Nephron (organoid): ENCODE measurements around the gene GUCY2C.

Experiments used
- H3K27ac Mint-ChIP-seq, 3 experiments: 2 replicates each; pipeline ENCODE4 v1.8.0; 2020; ENCODE audit warnings: mixed read lengths in 3 of 3, mild to moderate bottlenecking in 2 of 3, moderate library complexity in 1 of 3
- H3K27me3 Mint-ChIP-seq: 2 replicates; pipeline ENCODE4 v1.8.0; 2021; ENCODE audit warnings: low read depth, mild to moderate bottlenecking, moderate library complexity, mixed read lengths
- H3K36me3 Mint-ChIP-seq: 2 replicates; pipeline ENCODE4 v1.8.0; 2020; ENCODE audit warnings: low read depth, mixed read lengths
- H3K4me1 Mint-ChIP-seq: 2 replicates; pipeline ENCODE4 v1.8.0; 2020; ENCODE audit warnings: mixed read lengths
- H3K4me3 Mint-ChIP-seq, 3 experiments: 2 replicates each; pipeline ENCODE4 v1.8.0; 2020; ENCODE audit warnings: mild to moderate bottlenecking in 3 of 3, mixed read lengths in 3 of 3, moderate library complexity in 2 of 3
- H3K9me3 Mint-ChIP-seq: 2 replicates; pipeline ENCODE4 v1.8.0; 2020; ENCODE audit warnings: mixed read lengths
- TF ChIP-seq, protein P1 (sequence below), 3 experiments: fragments of 200-600 bp; sonication (generic); IDR thresholded peaks; one replicate each; pipeline ENCODE4 v1.5.0; 2021; ENCODE audit warnings: antibody characterized with exemption in 3 of 3; ENCODE audit not compliant: unreplicated experiment in 3 of 3

Gene GUCY2C

DNA sequence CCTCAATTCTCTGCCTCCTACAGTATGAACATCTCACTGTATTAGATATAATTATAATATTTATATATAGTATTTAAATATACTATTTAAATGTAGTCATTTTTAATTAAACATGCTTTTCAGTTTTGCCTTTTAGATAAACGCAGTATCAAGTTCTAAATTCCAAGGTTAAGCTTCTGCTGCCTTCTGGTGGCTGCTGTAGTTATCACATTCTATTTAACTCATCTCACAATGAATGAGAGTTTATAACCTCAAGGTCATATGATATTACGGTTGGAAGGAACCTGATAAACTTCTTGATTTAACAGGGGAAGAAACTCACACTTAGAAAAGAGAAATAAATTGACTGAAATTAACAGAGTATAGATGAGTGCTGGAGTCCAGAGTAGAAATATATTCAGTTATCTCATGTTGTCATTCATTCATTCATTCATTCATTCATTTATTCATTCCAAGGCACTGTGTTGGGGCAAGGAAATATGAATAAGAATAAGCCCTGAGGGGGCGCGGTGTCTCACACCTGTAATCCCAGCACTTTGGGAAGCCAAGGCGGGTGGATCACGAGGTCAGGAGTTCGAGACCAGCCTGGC lies 31.9 kb downstream of the GUCY2C start:
- Mint-ChIP-seq H3K4me1 (no peaks in the 10 kb centered on the region), H3K4me3 (no peak overlapping the region), H3K27me3 (no peaks in the 10 kb centered on the region), H3K36me3 (no peaks in the 10 kb centered on the region), H3K9me3 (peaks cover 3% of the 10 kb centered on the region), H3K27ac (peak overlapping the region in 1 of 3 experiments; percentile 31)
- TF ChIP-seq, protein P1, sequence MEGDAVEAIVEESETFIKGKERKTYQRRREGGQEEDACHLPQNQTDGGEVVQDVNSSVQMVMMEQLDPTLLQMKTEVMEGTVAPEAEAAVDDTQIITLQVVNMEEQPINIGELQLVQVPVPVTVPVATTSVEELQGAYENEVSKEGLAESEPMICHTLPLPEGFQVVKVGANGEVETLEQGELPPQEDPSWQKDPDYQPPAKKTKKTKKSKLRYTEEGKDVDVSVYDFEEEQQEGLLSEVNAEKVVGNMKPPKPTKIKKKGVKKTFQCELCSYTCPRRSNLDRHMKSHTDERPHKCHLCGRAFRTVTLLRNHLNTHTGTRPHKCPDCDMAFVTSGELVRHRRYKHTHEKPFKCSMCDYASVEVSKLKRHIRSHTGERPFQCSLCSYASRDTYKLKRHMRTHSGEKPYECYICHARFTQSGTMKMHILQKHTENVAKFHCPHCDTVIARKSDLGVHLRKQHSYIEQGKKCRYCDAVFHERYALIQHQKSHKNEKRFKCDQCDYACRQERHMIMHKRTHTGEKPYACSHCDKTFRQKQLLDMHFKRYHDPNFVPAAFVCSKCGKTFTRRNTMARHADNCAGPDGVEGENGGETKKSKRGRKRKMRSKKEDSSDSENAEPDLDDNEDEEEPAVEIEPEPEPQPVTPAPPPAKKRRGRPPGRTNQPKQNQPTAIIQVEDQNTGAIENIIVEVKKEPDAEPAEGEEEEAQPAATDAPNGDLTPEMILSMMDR (IDR thresholded peaks at IDR 0.05; ENCODE audit: unreplicated experiment in 3 of 3) = peak; percentile 54 to 67 (median 60)

DNA sequence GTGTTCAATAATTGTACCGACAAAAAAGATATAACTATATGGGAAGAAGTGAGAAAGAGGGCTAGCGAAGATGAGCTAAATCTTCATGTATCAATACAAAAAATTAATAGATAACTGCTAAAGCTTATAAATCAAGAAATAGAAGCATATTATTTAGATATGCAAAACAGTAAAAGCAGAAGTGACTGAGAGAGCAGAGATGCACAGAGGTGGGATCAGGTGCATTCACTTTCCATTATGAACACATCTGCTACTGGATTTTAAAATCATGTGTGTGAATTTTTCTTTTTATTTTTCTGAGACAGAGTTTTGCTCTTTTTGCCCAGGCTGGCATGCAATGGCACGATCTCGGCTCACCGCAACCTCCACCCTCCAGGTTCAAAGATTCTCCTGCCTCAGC lies 33.4 kb downstream of the GUCY2C start:
- Mint-ChIP-seq H3K9me3 (no peaks in the 10 kb centered on the region), H3K27ac (no peak overlapping the region), H3K4me3 (no peak overlapping the region), H3K36me3 (no peaks in the 10 kb centered on the region), H3K4me1 (no peaks in the 10 kb centered on the region), H3K27me3 (no peaks in the 10 kb centered on the region)
- TF ChIP-seq, protein P1 (IDR thresholded peaks at IDR 0.05; ENCODE audit: unreplicated experiment in 3 of 3) = no peak

DNA sequence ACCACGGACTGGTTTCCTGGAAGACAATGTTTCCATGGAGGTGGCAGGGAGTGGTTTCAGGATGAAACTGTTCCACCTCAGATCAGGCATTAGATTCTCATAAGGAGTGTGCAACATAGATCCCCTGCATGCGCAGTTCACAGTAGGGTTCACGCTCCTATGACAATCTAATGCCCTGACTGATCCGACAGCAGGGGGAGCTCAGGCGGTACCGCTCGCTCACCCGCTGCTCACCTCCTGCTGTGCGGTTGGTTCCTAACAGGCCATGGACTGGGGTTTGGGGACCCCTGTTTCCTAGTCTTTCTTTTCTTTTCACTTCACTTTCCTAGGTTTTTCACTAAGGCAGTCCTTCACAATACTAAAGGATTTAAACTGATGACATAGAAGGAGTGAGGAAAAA lies 39.6 kb downstream of the GUCY2C start:
- Mint-ChIP-seq H3K9me3 (no peaks in the 10 kb centered on the region), H3K27me3 (no peaks in the 10 kb centered on the region), H3K4me1 (no peaks in the 10 kb centered on the region), H3K36me3 (no peaks in the 10 kb centered on the region), H3K4me3 (no peak overlapping the region), H3K27ac (no peak overlapping the region)
- TF ChIP-seq, protein P1 (IDR thresholded peaks at IDR 0.05; ENCODE audit: unreplicated experiment in 3 of 3) = no peak

DNA sequence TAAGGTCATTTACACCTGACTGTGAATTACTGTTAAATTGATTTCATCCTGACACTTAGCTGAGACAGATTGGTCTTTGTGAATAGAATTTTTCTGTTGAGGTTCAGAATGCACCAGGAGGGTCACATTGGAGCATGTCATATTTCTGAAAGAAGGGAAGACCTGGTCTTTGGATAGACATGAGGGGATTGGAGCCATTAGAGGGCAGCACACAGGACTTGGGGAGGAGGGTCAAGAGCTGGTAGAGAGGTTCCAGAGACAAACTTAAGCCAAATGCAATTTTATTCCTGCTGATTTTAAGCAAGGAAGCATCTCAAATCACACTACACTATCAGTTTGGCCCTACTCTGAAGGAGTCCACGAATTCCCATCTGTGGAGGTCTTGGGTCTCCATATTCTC lies 41.1 kb downstream of the GUCY2C start:
- Mint-ChIP-seq H3K36me3 (no peaks in the 10 kb centered on the region), H3K9me3 (no peaks in the 10 kb centered on the region), H3K4me1 (peaks cover 5% of the 10 kb centered on the region), H3K27me3 (no peaks in the 10 kb centered on the region), H3K27ac (no peak overlapping the region), H3K4me3 (no peak overlapping the region)
- TF ChIP-seq, protein P1 (IDR thresholded peaks at IDR 0.05; ENCODE audit: unreplicated experiment in 3 of 3) = no peak

DNA sequence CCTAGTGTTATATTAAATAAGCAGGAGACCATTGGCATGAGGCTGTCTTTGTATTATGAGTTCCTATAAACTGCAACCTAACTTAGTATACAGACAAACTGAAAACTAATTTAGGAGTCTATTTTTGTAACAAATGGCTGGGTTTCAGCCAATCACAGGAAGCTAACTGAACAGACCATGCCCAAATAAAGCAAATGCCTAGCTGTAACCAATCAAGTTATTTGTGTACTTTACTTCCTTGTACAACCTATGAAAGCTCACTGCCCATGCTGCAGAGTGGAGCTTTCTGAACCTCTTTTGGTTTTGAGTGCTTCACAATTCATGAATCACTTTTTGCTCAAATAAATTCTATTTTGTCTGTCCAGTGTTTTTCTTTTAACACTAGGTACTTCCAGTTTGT lies 41.6 kb downstream of the GUCY2C start:
- TF ChIP-seq, protein P1 (IDR thresholded peaks at IDR 0.05; ENCODE audit: unreplicated experiment in 3 of 3) = no peak
- Mint-ChIP-seq H3K27ac (no peak overlapping the region), H3K4me1 (peaks cover 6% of the 10 kb centered on the region), H3K9me3 (no peaks in the 10 kb centered on the region), H3K4me3 (no peak overlapping the region), H3K36me3 (no peaks in the 10 kb centered on the region), H3K27me3 (no peaks in the 10 kb centered on the region)

DNA sequence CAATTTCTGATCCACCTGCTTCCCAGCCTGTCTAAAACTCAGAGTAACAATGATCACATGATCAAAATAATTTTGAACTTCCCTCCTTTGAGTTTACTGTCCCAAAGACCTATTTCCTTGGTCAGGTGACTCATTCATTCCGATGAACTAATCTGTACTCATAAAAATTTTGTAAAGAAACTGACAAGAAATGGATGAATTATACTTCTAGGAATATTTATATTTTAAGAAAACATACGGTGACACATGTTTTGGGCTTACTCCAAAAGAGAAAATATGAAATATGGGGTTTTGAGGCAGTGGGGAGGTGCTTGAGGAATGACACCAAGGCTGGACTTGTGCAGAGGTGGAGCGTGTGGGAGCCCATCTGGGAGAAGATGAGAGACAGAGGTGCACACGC lies 42.0 kb downstream of the GUCY2C start:
- H3K27me3 Mint-ChIP-seq = no peaks in the 10 kb centered on the region
- TF ChIP-seq, protein P1 (IDR thresholded peaks at IDR 0.05; ENCODE audit: unreplicated experiment in 3 of 3) = no peak
- H3K36me3 Mint-ChIP-seq = no peaks in the 10 kb centered on the region
- no peaks in the 10 kb centered on the region for H3K9me3 Mint-ChIP-seq
- peaks cover 6% of the 10 kb centered on the region for H3K4me1 Mint-ChIP-seq
- no peak overlapping the region for H3K4me3 Mint-ChIP-seq
- no peak overlapping the region for H3K27ac Mint-ChIP-seq
